Activated CD8-positive, alpha-beta memory T cell treated with anti-CD3 and anti-CD28 coated beads for 36 hours (primary cell): ENCODE results near the gene RAB40B. TPM values are rescaled to one million over a fixed set of nuclear protein-coding genes. Genes with fewer than 3 reads are reported as not detected.

Experiments used
- CTCF ChIA-PET: fragments of 350-600 bp; sonication (Branson Sonifier 250); formaldehyde crosslinking; loops from one replicate; lab custom pipeline; 2021; ENCODE audit warnings: antibody characterized with exemption; lab: Charles Lee
- POLR2A ChIA-PET: fragments of 350-600 bp; sonication (Branson Sonifier 250); formaldehyde crosslinking; loops from one replicate; lab custom pipeline; 2021; ENCODE audit warnings: antibody characterized with exemption; lab: Charles Lee
- total RNA-seq, 2 experiments: library from RNA; stranded (reverse); gene quantifications; one replicate each; pipeline ENCODE4 v1.2.3, GENCODE V29; 2021

The RAB40B gene
- total RNA-seq, 2 experiments from 2014 or later, result 1.7 to 2.4 TPM

DNA sequence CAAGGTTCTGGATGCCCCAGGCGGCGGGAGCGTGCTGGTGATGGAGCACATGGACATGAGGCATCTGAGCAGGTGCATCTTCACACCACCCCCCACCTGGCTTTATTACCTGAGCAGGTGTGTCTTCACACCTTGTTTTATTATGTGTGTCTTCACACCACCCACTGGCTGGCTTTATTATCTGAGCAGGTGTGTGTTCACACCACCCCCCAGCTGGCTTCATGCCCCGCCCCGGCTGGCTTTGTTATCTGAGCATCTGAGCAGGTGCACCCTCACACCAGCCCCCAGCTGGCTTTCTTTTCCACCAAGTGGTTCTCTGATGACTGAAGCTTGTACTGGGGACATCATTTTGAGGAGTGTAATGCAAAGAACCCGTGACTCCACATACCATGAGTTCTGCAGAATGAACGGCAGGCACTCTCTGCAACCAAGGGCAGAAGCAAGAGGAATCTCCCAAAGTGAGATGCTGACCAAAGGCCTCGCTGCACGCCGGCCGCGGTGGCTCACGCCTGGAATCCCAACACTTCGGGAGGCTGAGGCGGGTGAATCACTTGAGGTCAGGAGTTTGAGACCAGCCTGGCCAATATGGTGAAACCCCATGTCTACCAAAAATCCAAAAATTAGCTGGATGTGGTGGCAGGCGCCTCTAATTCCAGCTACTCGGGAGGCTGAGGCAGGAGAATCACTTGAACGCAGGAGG, 20.6 kb upstream of the RAB40B start:
- POLR2A ChIA-PET, result no interaction called here
- CTCF ChIA-PET, result no interaction called here

DNA sequence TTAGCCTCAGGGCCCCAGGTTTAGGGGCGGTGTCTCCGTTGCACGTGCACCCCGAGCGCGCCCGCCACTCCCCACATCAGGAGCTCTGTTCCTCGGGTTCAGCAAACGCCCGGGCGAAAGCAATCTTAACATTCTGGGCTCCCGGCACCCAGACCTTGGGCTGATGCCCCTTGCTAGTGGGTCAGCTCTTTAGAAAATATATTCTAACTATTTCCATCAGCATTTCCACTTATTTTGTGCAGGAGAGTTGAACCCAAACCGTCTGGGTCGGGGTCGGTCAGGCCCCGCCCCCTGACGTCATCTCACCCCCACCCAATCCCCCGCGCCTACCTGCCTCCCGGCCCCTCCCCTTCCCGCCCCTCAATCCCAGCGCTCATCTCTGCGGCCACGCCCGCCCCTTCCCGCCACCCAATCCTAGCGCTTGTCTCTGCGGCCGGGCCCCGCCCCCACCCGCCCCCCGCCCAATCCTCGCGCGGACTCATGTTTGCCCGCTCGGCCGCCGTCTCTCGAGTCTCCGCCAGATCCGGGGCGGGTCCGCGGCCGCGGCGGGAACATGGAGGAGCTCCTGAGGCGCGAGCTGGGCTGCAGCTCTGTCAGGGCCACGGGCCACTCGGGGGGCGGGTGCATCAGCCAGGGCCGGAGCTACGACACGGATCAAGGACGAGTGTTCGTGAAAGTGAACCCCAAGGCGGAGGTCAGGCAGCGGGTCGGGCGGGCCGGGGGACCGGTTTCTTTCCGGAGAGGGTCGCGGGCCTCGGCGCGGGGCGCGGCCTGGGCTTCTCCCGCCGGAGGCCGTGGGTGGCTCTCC, 17.9 kb upstream of the RAB40B start, which contains the start of gene FN3KRP:
TSS of gene FN3KRP (plus strand) at position 504 of the 808 bp plus-strand sequence. CDS start at position 554, 50 bp downstream.
- CTCF ChIA-PET, result interaction anchor here (1.0 to 1.6 kb wide), 3 partner anchors 48 to 65 kb away, joined by 3 to 5 read pairs (median 3); no protein-coding TSS in a partner anchor

DNA sequence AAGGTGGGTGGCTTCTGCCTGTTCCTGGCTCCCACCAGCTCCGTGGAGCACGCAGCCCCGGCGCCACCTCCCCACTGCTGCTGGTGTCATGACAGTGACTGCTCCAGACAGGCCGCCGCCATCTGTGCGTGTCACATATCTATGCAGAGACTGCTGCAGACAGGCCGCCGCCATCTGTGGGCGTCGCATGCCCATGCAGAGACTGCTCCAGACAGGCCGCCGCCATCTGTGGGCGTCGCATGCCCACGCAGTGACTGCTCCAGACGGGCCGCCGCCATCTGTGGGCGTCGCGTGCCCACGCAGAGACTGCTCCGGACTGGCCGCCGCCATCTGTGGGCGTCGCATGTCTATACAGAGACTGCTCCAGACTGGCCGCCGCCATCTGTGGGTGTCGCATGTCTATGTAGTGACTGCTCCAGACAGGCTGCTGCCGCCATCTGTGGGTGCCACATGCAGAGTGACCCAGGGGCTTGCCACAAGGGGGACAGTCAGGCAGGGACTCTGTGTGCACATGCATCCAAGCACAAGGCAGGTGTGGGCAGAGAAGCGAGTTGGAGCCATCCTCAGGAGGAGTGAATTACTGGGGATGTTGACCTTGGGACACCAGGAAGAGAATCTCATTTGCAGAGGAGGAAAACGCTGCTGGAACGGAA, 14.7 kb upstream of the RAB40B start:
- POLR2A ChIA-PET, result no interaction called here
- CTCF ChIA-PET, result interaction anchor here (0.9 to 1.4 kb wide), 2 partner anchors 26 to 63 kb away, joined by 3 read pairs; no protein-coding TSS in a partner anchor

More for the DNA sequence above, 17.9 kb upstream of the RAB40B start, which contains the start of gene FN3KRP:
- POLR2A ChIA-PET, result interaction anchor here (0.6 to 1.0 kb wide), 2 partner anchors 346 to 424 kb away, joined by 3 read pairs; no protein-coding TSS in a partner anchor

DNA sequence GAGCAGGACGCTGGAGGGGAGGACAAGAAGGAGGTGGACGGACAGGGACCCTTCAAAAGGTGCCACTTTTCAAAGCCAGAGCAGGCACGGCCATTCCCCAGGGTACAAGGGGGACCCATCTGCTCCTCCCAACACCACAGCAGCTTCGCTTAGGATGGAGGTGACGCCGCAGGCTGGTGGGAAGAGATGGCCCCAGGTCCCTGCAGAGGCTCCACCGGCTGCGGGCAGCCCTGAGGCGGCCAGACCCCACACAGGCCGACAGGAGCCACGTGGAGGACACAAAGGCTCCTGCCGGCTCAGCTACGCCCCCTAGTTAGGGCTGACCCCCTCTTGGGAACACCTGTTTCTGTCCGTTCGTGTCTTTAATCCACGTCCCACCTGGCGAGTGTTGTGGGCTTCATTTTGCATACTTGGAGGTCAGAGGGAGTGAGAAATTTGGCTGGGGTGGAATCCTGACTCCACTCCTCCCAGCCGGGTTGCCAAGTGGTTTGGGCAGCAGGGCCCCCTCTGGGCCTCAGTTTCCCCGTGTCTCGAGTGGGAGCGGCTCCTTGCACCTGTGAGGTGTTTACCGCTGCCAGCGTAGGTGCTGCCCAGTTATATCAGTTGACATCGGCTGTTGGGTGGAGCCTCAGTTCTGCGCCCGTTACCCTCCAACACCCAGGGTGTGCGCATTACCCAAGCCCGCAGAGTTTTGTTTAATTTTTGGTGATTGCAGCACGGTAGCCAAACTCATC, 12.2 kb upstream of the RAB40B start:
- CTCF ChIA-PET, result no interaction called here

DNA sequence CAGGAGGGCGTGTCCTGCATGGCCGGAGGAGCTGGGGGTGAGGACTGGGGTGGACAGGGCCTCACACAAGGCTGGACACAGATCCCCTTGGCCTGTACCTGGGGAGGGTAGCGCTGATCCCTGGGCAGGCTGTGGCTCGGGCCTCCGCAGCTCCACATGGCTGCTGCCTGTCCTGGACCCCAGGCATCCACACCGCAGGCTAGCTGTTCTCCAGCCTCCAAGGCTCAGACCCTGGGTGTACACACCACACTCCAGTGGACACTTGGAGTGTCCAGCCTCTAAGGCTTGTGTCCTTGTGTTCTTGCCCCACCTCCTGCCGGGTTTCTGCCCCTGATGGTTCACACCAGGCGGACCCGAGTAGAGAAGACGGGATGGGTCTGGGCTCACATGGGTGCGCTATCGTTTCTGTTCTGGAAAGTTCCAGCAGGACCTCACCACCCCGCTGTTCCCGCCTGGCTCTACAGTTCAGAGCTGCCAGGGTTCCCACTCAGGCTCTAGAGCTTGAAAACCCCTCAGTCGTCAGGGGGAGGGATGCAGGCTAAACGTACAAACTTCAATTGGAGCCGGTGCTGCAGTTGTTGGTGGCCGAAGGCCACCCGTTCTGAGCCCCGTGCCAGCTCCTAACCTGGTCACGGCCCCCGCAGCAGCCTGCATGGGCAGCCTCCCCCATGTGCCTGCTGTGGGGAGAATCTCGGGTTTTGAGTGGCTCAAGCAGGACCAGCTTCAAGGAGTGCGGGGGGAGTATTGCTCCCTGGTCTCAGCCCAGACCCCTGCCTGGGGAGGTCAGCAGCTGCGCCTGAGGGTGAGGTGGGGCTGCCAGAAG, 11.4 kb upstream of the RAB40B start:
- POLR2A ChIA-PET, result no interaction called here
- CTCF ChIA-PET, result no interaction called here

More for the DNA sequence above, 12.2 kb upstream of the RAB40B start:
- POLR2A ChIA-PET, result no interaction called here

DNA sequence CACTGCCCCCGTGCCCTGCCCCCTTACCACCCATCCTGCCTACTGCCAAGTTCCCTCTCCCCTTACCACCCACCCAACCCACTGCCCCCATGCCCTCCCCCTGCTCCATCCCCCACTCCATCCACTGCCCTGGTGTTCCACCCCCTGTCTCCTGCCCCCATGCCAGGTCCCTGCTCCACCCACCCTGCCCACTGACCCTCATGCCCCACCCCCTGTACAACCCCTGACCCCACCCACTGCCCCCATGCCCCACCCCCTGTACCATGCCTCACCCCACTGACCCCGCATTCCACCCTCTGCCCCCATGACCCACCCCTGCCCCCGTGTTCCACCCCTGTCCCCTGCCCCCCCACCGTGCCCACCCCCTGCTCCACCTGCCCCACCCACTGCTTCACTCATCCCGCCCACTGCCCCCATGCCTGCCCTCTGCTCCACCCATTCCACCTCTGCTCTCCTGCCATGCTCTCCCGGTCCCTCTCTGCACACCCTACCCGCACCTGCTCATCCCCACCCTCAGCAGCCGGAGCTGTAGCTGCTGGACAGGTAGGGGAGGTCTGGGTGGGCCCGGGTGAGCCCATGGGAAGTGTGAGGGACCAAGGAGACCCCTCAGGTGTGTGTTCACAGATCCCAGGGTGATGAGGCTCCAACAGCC, 10.7 kb upstream of the RAB40B start:
- ChIA-PET CTCF (no interaction called here), POLR2A (no interaction called here)

DNA sequence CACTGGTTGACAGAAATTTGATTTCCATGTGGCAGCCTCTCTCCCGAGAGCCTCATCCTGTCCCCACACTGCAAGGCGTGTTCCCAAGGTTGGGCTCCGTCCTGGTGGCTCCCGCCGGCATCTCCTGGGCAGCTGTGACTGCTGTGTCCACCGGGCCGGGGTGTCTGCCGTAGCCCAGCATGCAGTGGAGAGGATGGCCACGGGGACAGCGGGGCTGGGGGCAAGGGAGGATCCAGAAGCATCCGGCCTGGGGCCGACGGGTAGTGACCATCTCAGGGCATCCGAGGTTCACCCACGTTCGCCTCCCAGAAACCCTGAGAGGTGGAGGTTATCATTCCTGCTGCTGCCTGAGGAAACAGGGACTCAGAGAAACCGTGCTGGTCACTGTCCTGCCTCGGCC, 7.3 kb upstream of the RAB40B start:
- CTCF ChIA-PET, result no interaction called here
- POLR2A ChIA-PET, result no interaction called here

DNA sequence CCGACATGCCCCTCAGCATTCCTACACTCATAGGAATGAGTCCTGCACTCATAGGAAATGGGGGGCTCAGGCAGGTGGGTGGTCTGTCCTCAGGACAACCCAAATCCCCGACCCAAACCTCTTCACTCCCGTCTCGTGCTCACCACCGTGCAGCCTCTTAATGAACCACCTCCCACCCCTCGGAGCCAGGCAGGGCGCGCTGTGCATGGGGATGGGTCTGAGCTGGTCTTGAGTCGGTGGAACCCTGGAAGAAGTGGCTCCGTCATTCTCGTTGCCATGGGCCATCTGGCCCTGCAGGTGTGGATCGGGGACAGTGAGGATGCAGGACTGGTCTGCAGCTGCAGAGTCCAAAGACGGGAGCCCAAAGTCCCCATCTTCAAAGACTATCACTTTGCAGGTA, 6.4 kb upstream of the RAB40B start:
- CTCF ChIA-PET, result no interaction called here
- POLR2A ChIA-PET, result no interaction called here

DNA sequence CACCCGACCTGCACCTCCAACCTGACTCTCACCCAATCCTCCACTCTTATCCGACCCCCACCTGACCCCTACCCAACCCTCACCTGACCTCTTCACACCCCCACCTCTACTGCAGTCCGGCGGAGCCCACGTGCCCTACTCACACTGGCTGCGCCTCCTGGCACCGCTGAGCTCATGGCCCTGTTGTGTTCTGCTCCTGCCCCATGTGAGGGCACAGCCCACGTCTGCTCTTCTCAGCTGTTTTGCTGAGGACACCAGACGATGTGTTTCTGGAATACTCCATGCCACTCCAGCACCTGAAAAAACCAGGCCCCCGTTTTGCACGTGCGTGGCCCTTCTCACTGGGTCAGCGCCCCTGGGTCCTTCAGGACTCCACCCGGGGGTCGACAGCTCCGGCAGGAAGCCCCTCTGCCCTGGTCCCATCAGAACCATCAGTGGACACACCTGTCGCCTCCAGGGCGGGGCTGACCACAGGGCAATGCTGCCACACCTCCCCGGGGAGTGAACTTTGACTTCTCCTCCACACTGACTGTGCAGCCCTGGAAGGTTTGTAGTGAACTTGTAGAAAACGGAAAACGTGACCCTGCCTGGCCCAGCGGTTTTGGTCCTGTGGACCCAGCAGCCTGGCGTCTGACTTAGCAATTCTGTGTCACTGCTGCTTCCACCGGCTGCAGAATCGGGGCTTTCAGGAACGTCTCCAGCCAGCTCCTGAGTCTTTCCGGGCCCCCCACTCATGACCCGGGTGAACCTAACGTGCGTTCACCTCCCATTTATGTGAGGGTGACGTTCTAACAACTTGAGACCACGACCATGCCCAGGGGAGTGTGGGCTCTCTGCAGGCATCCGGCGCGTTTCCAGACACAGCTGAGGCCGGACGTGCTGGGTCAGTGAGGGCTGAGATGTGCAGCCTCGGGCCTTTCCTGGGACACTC, 5.7 kb upstream of the RAB40B start:
- ChIA-PET CTCF (no interaction called here), POLR2A (no interaction called here)

DNA sequence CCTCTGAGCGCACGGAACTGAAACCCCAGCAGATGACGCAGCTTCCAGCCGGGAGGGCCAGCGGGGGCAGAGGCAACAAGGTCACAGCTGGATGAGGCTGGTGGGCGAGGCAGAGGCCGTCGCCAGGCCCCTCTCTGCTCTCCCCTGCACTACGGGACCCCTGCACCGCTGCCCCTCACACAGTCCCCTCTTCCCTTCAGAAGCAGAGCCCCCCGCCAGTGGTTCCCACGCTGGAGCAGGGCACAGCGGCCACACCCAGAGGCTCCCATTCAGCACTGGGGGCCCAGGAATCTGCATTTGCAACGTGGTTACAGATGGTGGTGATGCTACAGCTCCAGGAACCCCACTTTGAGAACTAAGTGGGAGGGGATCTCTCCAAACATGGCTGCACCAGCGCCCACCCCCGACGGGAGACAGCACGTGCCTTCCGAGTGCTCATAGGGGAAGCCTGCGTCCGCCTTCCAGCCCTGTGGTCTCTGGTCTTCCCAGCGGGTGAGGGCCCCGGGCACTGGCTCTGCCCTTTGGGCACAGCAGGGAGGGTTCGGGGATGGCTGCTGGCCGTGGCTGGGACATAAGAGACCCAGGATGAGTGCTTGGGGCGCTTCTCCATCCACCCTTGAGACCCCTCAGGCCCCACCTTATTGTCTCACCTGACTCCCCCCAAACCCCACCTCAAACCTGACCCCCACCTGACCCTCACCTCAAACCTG, 4.7 kb upstream of the RAB40B start:
- ChIA-PET POLR2A (no interaction called here), CTCF (no interaction called here)

DNA sequence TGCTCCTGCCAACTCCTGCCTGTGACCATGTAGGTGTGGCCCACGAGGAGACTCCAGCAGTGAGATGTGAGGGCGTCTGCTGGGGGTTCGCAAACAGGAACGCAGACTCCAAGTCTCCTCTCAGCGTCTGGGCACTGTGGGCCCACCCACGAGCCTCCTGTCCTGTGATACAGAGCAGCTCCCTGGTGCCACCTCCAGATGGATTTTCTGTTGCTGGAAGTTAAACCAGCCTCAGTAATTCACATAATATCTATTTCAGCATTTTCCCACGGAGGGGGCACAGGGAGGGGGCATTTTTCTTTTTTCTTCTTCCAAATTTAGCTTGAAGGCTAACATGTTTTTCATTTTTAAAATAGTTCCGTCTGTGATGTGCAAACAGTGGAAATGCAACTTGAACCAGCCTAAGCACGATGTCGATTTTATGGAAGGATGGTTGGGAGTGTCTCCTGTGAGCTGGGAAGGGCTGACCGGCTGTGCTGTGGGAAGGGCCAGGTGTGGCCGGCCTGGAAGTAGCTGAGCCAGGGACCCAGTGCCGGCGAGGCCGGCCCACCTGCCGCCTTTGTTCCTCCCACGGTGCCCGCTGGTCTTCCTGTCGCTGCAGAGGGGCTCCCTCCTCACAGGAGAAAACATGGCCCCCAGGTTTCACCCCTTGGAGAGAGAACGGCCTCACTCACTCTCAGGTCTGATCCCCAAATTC, 3.9 kb upstream of the RAB40B start:
- ChIA-PET CTCF (no interaction called here), POLR2A (no interaction called here)

DNA sequence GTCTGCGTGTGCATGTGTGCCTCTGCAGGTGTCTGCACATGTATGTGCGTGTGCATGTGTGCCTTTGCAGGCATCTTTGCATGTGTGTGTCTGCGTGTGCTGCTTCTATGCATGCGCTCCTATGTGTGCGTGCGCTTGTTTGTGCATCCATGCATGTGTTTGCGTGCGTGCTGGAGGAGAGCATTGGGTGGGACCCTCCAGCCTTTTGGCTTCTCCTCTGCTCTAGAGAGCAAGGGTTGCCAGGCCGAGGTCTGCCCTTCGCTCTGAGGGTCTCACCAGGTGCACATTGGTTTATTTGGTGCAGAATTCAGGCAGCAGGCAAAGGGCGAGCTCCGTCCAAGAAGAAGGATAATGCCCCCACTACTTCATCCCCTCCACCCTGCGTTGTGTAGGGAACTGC, 1.1 kb upstream of the RAB40B start:
- ChIA-PET POLR2A (no interaction called here), CTCF (no interaction called here)

DNA sequence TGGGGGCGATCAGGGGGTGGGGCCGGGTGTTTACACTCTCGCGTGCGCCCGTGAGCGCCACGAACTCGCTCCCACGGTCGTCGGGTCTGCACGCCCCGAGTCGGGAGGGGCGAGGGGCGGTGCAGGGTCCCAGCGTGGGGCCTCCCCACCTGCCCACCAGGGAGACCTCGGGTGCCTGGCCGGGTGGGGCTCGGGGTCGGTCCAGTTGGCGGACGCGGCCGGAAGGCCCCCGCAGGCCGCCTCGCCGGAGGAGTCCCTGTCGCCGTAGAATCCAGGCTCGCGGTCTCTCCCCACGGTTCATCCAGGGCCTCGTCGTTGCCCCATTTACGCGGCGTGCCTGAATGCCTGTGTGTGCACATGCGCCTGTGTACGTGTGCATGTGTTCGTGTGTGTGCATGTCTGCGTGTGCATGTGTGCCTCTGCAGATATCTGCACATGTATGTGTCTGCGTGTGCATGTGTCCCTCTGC, 510 bp upstream of the RAB40B start:
- ChIA-PET POLR2A (no interaction called here), CTCF (no interaction called here)

DNA sequence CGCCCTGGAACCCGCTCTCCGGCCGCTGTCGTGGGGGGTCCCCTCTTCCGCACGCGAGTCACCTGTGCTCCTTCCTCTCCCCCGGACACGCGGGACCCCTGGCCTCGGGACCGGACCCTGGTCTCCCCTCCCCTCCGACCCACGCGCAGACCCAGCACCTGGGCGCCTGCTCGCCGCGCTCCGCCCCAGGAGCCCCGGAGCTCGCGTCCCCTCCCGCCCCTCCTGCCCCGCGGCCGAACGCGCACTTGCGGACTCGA, 762 bp downstream of the RAB40B start:
- POLR2A ChIA-PET, result no interaction called here
- CTCF ChIA-PET, result no interaction called here

DNA sequence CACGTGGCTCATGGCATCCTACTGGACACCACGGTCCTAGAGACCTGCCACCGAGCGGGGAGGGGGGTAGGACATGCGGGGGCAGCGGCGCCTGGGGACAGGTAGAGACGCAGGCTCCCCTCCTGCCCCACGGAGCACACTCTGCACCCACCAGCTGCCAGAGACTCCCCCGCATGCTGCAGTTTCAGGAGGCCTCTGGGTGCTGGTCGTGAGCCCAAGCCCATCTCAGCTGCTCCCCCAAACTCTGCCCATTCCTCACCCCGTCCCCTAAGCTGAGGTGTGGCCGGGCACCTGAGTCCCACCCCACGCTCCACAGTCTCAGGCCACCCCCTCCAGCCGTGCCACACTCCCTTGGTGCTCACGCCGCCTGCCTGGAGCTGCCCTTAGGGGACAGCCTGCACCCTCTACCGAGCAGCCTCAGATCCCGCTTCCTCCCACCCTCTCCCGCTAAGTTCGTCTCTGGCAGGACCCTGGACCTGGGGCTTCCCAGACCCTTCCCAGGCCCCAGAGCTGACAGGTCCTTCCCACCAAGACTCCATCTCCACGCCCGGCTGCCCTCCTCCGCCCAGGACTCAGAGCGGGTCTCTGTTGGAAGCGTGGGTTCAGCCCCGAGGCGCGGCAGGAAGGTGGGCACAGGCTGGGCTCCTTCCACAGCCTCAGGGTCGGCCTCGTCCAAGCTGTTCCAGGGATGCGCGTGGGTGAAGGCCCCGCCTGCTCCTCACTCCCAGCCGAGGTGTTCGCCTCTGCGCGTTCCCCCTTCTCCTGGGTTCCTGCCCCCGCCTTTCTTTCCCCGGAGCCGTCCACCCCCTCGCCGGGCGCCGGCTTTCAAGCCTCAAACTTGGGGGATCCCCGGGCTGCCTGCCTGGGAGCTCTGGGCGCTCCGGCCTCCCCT, 1.3 kb downstream of the RAB40B start:
- ChIA-PET POLR2A (interaction anchor here (0.5 kb wide), 1 partner anchor 303 kb away, joined by 3 read pairs; no protein-coding TSS in a partner anchor), CTCF (no interaction called here)
